ENCODE results near the gene SLC6A19.
"Not testable (repeated sequence)": the region's sequence is repeated elsewhere in the genome, so short reads cannot be mapped to it uniquely, and the experiment has no call there.

SLC6A19 gene

GRCh38 chr5:1201327-1202025 is at the start of gene SLC6A19:
SLC6A19 (plus strand) TSS chr5:1201595; CDS start chr5:1201651, 56 bp downstream.
- DNase-seq, result no peak

GRCh38 chr5:1152156-1152555 is 49.2 kb upstream of the SLC6A19 start:
- no peak for DNase-seq

DNA sequence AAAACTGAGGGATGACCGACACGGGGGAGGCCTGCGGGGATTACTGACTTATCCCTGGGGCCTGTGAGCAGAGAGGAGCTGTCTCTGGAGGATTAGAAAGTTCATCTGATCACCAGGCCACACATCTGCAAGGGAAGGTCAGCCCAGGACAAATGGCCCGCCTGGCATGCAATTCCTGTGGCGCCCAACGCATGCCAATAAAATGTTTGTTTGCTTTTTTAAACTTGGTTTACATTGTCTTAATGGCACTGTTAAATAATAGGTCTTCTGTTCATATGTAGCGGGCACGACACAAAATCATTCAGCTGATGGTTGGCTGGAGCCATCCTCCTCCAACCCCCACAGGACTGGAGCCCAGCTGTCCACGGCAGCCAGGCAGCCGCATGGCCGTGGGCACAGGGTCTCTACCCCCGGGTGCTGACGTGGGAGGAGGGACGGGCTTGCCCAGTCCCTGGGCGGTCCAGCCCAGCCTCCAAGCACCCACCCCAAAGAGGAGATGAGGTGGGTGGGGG is 48.6 kb upstream of the SLC6A19 start:
- DNase-seq, result no peak

- no peak for DNase-seq
These were observed 48.0 kb upstream of the SLC6A19 start for GRCh38 chr5:1153428-1153827.

DNA sequence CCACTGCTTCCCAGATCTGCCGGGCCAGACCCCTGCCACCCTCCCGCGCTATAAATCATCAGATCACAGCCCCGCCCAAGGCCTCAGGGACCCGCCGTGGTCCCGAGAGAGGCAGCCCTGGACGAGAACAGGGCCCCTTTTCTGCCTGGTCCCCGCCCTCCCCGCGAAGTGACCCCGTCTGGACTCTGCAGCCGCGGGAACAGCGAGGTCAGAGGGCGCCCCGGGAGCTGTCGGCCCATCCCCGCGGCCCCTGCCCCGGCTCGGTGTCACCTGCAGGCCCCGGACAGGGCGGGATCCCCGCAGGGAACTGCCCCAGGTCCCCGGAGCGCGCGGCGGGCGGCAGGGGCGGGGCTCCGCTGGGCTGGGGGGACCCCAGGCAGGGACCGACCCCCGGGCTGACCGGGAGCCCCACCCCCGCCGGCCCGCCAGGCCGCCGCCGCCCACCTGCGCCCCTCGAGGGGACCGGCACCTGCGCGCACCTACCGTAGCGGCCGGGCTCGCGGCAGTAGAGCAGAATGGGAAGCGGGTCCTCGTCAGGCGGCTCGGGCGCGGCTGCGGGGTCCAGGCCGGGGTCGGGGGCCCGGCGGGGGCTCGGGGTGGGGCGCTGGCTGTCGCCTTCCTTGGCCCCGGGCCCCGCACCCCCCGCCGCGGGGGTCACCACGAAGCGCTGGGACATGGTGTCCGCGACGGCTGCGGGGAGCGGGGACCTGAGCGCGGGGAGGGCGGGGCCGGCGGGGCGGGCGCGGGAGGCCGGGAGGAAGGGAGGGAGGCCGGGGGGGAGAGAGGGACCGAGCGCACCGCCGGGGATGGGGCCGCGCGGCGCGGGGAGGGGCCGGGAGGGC is 46.0 kb upstream of the SLC6A19 start:
- DNase-seq, result no peak

DNA sequence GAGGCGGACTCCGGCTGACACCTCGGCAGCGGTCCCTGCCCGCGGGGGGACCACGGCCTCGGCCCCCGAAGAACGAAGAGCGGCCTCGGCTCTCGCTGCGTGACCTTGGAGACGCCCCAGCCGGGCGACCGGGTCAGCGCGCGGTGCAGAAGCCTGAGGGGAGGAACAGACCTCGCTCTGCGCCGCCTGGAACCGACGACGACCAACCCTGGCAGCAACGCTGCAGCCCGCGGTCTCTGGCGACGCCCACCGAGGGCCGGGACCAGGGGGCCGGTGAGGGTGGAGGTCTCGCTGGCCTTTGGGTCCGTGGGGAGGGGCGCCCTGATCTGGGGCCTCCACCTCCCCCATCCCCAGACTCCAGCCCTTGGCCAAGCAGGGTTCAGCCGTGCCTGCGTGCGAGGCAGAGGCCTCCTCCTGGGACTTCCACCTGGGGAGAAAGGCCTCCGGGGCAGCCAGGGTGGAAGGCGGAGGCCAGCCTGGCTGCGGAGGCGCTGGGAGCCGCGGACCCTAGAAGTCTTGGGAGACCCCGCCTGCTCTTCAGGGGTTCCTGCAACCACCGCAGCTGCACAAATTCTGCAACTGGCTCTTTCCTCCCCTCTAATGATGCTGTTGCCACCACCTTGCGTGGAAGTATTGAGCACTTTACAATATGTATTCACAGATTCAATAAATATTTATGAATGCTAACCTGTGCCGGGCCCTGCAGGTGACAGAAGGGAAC is 45.2 kb upstream of the SLC6A19 start:
- no peak for DNase-seq

- DNase-seq, result no peak
These were observed 44.5 kb upstream of the SLC6A19 start for GRCh38 chr5:1156754-1157460.

DNA sequence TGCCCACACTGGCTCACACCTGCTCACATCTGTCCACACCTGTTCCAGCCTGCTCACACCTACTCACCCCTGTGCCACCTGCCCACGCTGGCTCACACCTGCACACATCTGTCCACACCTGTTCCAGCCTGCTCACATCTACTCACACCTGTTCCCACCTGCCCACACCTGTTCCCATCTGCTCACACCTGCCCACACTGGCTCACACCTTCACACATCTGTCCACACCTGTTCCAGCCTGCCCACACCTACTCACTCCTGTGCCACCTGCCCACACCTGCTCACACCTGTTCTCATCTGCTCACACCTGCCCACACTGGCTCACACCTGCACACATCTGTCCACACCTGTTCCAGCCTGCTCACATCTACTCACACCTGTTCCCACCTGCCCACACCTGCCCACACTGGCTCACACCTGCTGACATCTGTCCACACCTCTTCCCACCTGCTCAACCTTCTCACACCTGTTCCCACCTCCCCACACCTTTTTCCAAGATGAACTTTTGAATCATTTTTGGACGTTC is 43.9 kb upstream of the SLC6A19 start:
- DNase-seq, result not testable (repeated sequence)

DNA sequence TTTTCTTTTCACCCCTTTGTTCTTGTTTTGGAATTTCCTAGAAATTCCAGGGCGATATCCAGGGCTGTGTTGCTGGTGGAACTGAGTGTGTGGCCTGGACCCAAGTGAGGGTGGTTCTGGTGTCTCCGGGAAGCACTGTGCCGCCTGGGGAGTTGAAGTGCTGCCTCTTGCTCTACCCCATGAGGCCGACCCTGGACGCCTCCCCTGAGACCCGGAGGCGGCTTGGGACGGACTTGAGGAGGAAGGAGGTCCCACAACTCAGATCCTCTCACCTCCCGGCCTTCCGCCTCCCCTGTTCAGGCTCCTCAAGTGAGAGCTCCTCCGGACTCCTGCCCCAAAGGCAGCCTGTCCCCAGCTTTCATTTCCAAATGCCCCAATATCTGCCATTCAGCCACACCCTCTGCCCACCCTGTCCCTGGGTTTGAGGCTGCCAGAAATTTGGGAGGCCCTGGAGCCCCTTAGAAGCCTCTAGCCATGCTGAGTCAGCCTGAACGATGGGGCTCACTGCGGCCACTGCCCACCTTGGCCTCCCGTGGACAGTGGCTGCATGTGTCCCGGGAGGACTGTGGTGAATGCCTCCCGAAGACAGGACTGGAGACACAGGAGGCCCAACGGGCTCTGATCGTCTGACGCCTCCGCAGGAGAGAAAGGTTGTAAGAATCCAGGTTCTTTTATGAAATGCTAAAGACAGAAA is 42.6 kb upstream of the SLC6A19 start:
- no peak for DNase-seq

- no peak for DNase-seq
These were observed 42.1 kb upstream of the SLC6A19 start for GRCh38 chr5:1159341-1159675.

- no peak for DNase-seq
These were observed 41.5 kb upstream of the SLC6A19 start for GRCh38 chr5:1159774-1160406.

DNA sequence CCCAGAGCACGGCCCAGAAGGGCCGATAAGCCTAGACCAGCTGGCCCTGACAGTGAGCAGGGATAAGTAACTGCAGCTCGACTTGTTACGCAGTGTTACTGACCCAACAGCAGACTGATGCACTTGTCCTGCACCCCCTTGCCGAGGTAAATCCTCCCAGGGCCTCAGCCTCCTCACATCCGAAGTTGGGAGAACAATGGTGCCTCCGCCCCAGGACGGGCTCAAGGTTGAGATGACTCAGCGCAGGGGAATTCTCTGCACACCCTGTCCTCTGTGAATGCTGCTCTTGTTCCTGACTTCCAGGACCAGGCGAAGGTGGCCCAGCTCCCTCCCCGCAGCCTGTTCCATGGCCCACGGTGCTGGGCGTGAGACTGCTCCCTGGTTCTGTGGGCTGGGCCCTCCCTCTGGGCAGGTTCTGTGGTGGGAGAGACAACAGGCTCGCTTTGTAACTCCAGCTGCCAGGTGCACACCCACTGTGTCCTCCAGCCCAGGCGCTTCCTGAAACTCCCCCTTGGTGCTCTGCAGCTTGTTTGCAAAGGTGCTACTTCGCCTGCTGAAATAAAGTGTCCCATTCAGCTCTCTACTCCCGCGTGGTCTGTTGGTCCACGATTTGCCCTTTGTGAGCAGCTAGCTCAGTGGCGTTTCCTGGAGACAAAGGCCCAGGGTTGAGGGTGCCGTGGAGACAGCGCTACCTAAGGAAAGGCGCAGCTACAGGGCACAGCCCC is 40.1 kb upstream of the SLC6A19 start:
- DNase-seq, result no peak

- DNase-seq, result no peak
These were observed 39.6 kb upstream of the SLC6A19 start for GRCh38 chr5:1161833-1162229.

DNA sequence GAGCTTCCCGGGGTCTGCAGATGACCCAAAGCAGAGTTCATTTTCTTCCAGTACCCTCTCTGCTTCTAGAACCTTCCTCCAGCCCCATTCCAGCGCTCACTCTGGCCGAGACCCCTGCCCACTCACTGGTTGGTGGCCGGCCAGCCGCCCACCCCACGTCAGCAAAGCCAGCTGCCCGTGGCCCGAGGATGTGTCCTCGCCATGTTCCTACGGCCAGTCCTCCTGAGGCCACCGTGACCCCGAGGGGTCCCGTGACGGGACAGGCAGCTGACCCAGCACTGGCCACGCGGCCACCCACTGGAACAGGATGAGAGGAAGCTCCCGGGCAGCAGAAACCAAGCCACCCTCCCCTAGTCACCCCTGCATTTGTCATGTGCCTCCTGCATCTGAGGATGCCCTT is 39.1 kb upstream of the SLC6A19 start:
- no peak for DNase-seq

DNA sequence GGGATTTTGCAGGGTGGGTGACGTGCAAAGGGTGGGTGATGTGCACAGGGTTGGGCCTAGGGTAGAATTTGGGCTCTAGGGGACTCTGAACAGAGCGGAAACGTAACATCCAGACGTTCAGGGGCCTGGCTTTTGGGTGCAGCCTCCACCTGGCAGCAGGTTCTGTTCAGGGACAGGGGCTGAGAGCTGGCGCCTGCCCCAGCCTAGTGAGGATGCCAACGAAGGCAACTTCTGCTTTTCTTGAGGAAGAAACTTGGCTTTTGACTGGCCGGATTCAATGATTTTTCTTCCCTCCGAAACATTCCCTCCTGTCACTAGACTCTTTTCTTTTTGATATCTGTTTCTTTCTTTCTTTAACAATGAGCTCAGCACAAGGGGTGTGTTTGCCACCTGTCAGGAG is 38.6 kb upstream of the SLC6A19 start:
- no peak for DNase-seq

DNA sequence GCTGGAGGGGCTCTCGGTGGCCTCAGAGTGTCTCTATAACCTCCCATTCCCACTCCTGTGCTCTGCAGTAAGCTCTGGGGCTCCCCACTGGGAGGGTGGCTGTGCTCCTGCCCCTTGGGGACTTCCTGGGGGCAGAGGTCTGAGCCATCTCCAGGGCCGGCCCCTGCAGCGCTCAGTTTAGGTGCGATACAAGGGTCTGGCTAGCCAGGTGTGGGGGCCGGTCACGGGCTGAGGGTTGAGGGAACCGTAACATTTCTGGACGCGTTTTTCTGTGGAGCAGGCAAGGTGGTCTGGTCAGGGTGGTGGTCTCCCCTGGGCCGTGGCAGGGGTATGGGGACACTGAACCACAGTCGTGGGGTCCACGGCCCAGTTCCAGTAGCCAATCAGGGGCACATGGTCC is 38.0 kb upstream of the SLC6A19 start:
- no peak for DNase-seq

DNA sequence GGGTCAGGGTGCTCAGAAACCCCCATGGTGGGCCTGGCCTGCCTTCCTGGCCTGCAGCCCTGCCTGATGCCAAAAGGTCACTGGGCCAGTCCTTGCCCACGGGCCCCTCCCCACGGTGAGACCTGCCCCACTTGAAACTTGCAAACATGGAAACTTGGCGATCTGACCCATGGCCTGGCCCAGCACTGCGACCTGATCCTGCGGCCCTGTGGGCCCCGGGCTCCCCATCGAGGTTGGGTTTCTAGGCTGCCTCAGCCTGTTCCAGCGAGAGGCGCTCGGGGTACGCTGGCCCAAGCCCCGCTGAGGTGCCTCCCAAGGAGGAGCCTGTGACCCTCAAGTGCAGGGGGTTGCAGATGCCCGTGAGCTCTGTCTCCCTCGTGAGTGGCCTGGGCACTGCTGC is 37.5 kb upstream of the SLC6A19 start:
- DNase-seq, result no peak

DNA sequence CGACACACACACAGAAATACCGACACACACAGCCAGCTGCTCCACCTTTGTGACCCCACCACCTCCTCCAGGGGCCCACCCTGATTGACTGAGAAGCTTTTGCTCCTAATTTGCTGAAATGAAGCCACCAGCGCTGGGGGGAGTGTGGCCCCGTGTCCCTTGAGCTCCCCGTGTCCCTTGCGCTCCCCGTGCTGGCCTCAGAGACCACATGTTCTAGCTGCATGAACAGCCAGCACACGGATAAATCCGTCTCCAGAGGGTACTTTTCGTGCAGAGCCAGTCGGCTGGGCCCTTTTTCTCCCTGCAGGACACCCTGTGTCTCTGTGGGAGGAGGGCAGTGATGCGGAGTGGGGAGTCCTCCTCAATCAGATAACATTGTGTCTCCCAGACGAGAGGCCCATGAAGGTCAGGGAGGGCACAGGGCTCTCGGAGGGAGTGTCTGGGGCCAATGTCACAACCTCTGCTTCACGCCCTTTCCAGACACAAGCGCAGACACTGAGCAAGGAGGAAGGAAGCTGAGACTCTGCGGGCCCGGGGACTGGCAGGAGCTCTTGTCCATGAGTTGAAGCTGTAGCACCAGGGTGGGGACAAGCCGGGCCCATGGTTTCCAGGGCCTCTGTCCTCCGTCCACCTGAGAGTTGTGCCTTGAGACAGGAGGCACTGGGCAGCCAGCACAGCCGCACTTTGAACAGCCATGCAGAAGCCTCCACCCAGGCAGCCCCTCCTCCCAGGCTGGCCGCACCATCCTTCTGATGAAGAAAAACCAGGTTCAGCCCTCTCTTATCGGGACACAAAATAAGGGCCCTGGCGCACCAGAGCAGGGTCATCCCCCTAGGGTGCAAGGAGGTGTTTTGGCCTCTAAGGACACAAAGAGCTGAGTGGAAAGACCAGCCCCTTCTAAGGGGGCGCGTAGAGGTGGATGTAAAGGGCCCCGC is 36.4 kb upstream of the SLC6A19 start:
- no peak for DNase-seq

- no peak for DNase-seq
These were observed 35.5 kb upstream of the SLC6A19 start for GRCh38 chr5:1165864-1166263.

DNA sequence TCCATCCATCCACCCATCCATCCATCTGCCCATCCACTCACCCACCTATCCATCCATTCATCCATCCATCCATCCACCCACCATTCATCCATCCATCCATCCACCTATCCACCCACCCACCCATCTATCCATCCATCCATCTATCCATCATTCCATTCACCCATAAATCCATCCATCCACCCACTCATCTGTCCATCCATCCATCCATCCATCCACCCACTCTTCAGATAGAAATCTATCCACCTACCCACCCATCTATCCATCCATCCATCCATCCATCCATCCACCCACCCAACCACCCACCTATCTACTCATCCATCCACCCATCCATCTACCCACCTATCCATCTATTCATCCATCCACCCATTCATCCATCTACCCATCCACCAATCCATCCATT is 35.0 kb upstream of the SLC6A19 start:
- DNase-seq, result no peak

Data from DMS79 treated with DMSO at 0.1 percent for 48 hours (cell line).